Heart right ventricle (tissue), 16 donors: ENCODE data around the gene RHBDL3. TPM values are rescaled to one million over a fixed set of nuclear protein-coding genes. Genes with fewer than 3 reads are reported as not detected.

Experiments
- ATAC-seq, 8 donors: fragments of 200-7000 bp; cut with Tn5 transposase; one replicate each; pipeline ENCODE4 v1.9.1; 2020; ENCODE audit warnings: mild to moderate bottlenecking in 8 of 8, moderate library complexity in 8 of 8, moderate number of reproducible peaks in 1 of 8
- DNase-seq, 2 donors: peaks; one replicate each; pipeline ENCODE4 v3.0.0-alpha.2; 2020
- H3K27ac ChIP-seq, 10 donors: fragments of 200-600 bp; sonication (generic) in 2 of 10; one replicate each; pipeline versions ENCODE4 v1.5.0 to v1.8.0; 2020 to 2022; ENCODE audit warnings: mild to moderate bottlenecking in 3 of 10
- H3K27me3 ChIP-seq, 7 donors: fragments of 200-600 bp; one replicate each; pipeline ENCODE4 v1.8.0; 2021 to 2022; ENCODE audit warnings: mild to moderate bottlenecking in 2 of 7
- H3K36me3 ChIP-seq, 9 donors: fragments of 200-600 bp; sonication (generic) in 1 of 9; one replicate each; pipeline versions ENCODE4 v1.5.0 to v1.8.0; 2020 to 2022; ENCODE audit warnings: mild to moderate bottlenecking in 2 of 9
- H3K4me1 ChIP-seq, 9 donors: fragments of 200-600 bp; sonication (generic) in 1 of 9; one replicate each; pipeline versions ENCODE4 v1.5.0 to v1.8.0; 2020 to 2022; ENCODE audit warnings: mild to moderate bottlenecking in 4 of 9
- H3K4me3 ChIP-seq, 10 donors: fragments of 200-600 bp; sonication (generic) in 2 of 10; one replicate each; pipeline versions ENCODE4 v1.5.0 to v1.8.0; 2020 to 2022; ENCODE audit warnings: mild to moderate bottlenecking in 7 of 10, moderate library complexity in 2 of 10
- H3K9me3 ChIP-seq, 11 donors: fragments of 200-600 bp in 10 of 11; sonication (generic) in 2 of 11; one replicate each; pipeline versions ENCODE4 v1.5.0 to v1.8.0; 2013 to 2022; ENCODE audit warnings: mild to moderate bottlenecking in 2 of 11, control low read depth in 1 of 11, moderate library complexity in 1 of 11
- CTCF ChIP-seq, 9 donors: fragments of 200-600 bp; sonication (generic) in 2 of 9; IDR thresholded peaks; one replicate each; pipeline versions ENCODE4 v1.5.0 to v1.8.0; 2021 to 2022; ENCODE audit warnings: antibody characterized with exemption in 9 of 9, mild to moderate bottlenecking in 5 of 9, moderate library complexity in 1 of 9
- WGBS, 2 donors: extraction: QIAGEN DNeasy Blood & Tissue Kit; methylation state at CpG; one replicate each; pipeline ENCODE4 v1.1.7; 2013; ENCODE audit warnings: inconsistent platforms in 1 of 2; 5-methylcytosine and 5-hydroxymethylcytosine counted together
- intact Hi-C, 10 donors: fragments of 100-400 bp; cut with DNase I; formaldehyde crosslinking; loops; one replicate each; pipeline versions ENCODE4 v1.11.1 to v1.14.2; 2022
- polyA plus RNA-seq, 2 donors: library from polyadenylated mRNA; stranded (reverse); fragments of 200-250 nt; gene quantifications; one replicate each; pipeline ENCODE4 v1.2.3, GENCODE V29; 2013
- total RNA-seq, 10 donors: library from RNA; stranded (reverse); fragmentation: NEBNext Ultra II Directional in 3 of 10; extraction: Animal tissue kit (Norgen Biotek cat#: 25700) in 3 of 10; gene quantifications; one replicate each; pipeline versions ENCODE4 v1.2.1 to v1.2.4, GENCODE V29; 2021 to 2023
- donor health status: Arrhythmogenic right ventricular cardiomyopathy.
- donor health status: ischemic (EF 13 %, LVEDD 7.1; RV severe dilation, severe dysfunction).
- donor health status: healthy with polysubstance abuse.
- donor health status: DM: no; HTN: yes; CAD: no.
- donor health status: DM: no; HTN: no; CAD: no.
- donor health status: ischemic (EF 25% LVEDD 6.9; RV normal size, moderate dysfunction).
- donor health status: ischemic (EF 25% LVEDD 5.7; RV mildly dilated, moderate dysfunction).
- donor health status: healthy.
- donor health status: DM: yes; HTN: yes; CAD: no.
- donor health status: Ischemic cardiomyopathy.
- donor health status: ischemic (EF 35%, LVEDD 5.7; RV mildly dilated, moderate dysfunction).
- donor health status: nonischemic (EF 11% LVEDD 7.7; RV severe dilation, severe dysfunction).
- donor health status: DM: yes; HTN: yes; CAD: no.
- donor health status: PGD.
- donor health status: ischemic (EF 29% LVEDD 5.4; RV normal size, mild dysfunction).
- donor health status: nonischemic (EF 23%, LVEDD 6.1; RV moderate dilation, normal function).

RHBDL3 gene
- total and polyA plus RNA-seq, 12 donors = 0.07 to 3.7 (median 0.30) TPM; not detected in 2

DNA sequence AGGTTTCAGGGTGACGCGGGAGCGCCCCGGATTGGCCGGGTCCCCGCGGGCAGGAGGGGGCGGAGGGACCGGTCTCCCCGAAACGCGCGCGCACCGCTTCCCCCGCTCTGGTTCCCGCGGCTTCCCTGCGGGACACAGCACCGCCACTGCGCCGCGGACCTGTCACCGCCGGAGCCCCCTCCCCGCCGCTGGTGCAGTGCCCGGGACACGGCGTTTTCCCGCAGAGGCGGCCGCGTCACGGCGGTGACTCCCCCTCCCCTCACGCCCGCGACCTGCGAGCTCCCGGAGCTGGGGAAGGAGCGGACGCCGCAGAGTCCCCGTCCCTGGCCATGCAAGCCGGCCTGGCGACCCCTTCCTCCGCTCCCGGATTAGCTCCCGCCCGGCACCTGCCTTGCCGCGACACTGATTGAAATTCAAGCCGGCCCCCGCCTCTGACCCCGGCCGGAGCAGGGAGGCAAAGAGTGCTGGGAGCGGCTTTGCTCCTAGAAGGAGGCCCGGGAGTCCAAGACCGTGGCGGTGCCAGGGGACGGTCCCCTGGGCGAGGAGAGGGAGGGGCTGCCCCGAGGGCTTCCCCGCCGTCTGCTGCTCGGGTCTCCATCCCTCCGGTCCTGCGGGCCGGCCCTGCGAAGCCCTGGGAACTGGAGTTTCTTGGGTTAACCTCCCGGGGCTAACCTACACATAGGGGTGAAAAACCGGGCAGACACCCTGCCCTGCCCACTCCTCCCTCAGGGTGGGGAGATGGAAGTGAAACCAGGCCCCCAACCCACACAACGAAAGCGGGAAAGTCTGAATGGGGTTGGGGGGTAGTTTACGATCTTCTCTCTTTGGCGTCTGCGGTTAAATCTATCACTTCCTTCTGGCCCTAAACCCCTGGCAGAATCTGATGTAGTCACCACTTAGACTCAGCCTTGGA, 1.0 kb downstream of the RHBDL3 start:
- peak in 1 of 8 donors; percentile 7 for ATAC-seq
- DNase-seq = no peak
- intact Hi-C loops = no loop called here
- no peaks in the 10 kb centered on the region for H3K9me3 ChIP-seq
- TF ChIP-seq CTCF (IDR thresholded peaks at IDR 0.05) = no peak
- 1% methylated on average over 77 to 78 of the region's 78 CpGs for WGBS, 2 donors
- no peak overlapping the region for H3K27ac ChIP-seq
- peaks cover 10 to 31% (median 23%) of the 10 kb centered on the region in 9 donors for H3K4me1 ChIP-seq
- peak overlapping the region; percentile 56 to 85 (median 66) for H3K4me3 ChIP-seq
- no peaks in the 10 kb centered on the region for H3K36me3 ChIP-seq
- H3K27me3 ChIP-seq = peaks cover 4 to 82% (median 56%) of the 10 kb centered on the region in 7 donors

DNA sequence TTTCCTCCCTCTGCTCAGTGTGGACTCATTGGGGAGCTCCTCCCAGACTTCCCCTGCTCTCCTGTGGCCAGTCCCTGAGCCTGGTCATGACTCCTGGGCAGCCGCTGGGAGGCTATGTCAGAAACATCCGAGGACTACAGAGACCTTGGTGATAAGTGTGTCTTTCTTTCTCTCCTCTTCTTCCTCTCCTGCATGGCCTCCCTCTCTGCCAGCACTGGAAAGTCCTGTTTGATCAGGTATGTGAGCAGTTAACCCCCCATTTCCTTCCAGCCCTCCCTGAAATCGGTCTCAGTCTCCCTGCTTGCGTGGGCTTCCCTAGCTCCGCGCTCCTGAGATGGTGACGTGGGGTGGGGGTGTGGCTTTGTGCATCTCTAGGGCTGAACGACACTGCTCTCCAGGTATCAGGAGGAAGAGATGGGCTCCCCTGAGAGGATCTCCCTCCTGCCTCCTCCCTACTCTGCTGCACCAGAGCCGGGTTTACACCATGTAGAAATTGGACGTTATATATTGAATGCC, 2.1 kb downstream of the RHBDL3 start:
- H3K36me3 ChIP-seq = no peaks in the 10 kb centered on the region
- intact Hi-C loops = no loop called here
- peaks cover 4 to 71% (median 53%) of the 10 kb centered on the region in 7 donors for H3K27me3 ChIP-seq
- ATAC-seq (peak in 1 of 8 donors; percentile 41), DNase-seq (no peak)
- WGBS, 2 donors = 9 to 17% methylated on average over 10 of the region's 10 CpGs
- H3K9me3 ChIP-seq = no peaks in the 10 kb centered on the region
- H3K27ac ChIP-seq = no peak overlapping the region
- H3K4me1 ChIP-seq = peaks cover 10 to 28% (median 23%) of the 10 kb centered on the region in 9 donors
- TF ChIP-seq CTCF (IDR thresholded peaks at IDR 0.05) = no peak
- H3K4me3 ChIP-seq = no peak overlapping the region

DNA sequence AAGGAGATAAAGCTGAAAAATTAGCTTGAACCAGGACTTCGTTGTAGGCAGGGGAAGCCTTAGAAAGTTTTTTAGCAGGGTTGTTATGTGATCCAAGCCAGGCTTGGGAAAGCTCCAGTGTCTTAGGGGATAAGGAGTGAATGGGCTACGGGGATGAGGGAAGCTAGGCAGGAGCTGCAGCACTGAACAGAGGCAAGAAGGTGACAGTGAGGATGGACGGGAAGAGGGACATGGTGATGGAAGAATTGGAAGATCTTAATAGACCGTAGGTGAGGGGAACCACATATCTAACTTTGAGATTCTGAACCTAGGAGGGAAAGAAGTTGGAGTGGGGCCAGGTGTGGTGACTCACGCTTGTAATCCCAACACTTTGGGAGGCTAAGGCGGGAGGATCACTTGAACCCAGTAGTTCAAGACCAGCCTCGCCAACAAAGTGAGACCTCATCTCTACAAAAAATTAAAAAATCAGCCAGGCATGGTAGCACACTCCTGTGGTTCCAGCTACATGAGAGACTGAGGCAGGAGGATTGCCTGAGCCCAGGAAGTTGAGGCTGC, 3.2 kb downstream of the RHBDL3 start:
- DNase-seq (no peak), ATAC-seq (no peak)
- H3K9me3 ChIP-seq = no peaks in the 10 kb centered on the region
- H3K4me3 ChIP-seq = no peak overlapping the region
- no peak for TF ChIP-seq CTCF (IDR thresholded peaks at IDR 0.05)
- H3K36me3 ChIP-seq = no peaks in the 10 kb centered on the region
- H3K4me1 ChIP-seq = peaks cover 10 to 28% (median 23%) of the 10 kb centered on the region in 9 donors
- 77 to 82% methylated on average over 7 of the region's 7 CpGs for WGBS, 2 donors
- H3K27ac ChIP-seq = no peak overlapping the region
- peaks cover 4 to 67% (median 48%) of the 10 kb centered on the region in 7 donors for H3K27me3 ChIP-seq
- intact Hi-C loops = no loop called here

- Histone ChIP-seq H3K4me3 (no peak overlapping the region), H3K27ac (no peak overlapping the region), H3K36me3 (no peaks in the 10 kb centered on the region), H3K27me3 (peaks cover 4 to 67% (median 46%) of the 10 kb centered on the region in 7 donors), H3K4me1 (peaks cover 10 to 28% (median 23%) of the 10 kb centered on the region in 9 donors), H3K9me3 (no peaks in the 10 kb centered on the region)
- 57 to 63% methylated on average over 11 of the region's 11 CpGs for WGBS, 2 donors
- ATAC-seq = peak in 6 of 8 donors; percentile 32 to 91 (median 62)
- intact Hi-C loops = no loop called here
- TF ChIP-seq CTCF (IDR thresholded peaks at IDR 0.05) = no peak
- peak in 1 of 2 donors; percentile 58 for DNase-seq
Observed at GRCh38 chr17:32269377-32269776, 3.7 kb downstream of the RHBDL3 start.
